PFSK-1 (cell line): ENCODE measurements around the gene CEACAM6.

Experiments used
- FOXP2 ChIP-seq: optimal IDR thresholded peaks from 2 replicates; pipeline ENCODE3; 2011; ENCODE audit warnings: borderline replicate concordance, control low read depth, inconsistent platforms; ENCODE audit not compliant: insufficient read depth; ENCODE audit errors: extremely low read length, extremely low read depth
- TAF1 ChIP-seq: IDR thresholded peaks from 2 replicates; pipeline ENCODE4 v1.6.1; 2012; ENCODE audit warnings: low read length, control low read depth, borderline replicate concordance; ENCODE audit not compliant: insufficient read depth
- TF ChIP-seq, protein P1 (sequence below), 2 experiments: IDR thresholded peaks; 2 replicates each; pipeline versions ENCODE4 v1.6.1 to v1.8.0; 2011 to 2012; ENCODE audit warnings: low read depth in 2 of 2, low read length in 2 of 2, control low read depth in 1 of 2, inconsistent platforms in 1 of 2, mild to moderate bottlenecking in 1 of 2, moderate library complexity in 1 of 2; ENCODE audit not compliant: insufficient read depth in 1 of 2

The CEACAM6 gene

DNA sequence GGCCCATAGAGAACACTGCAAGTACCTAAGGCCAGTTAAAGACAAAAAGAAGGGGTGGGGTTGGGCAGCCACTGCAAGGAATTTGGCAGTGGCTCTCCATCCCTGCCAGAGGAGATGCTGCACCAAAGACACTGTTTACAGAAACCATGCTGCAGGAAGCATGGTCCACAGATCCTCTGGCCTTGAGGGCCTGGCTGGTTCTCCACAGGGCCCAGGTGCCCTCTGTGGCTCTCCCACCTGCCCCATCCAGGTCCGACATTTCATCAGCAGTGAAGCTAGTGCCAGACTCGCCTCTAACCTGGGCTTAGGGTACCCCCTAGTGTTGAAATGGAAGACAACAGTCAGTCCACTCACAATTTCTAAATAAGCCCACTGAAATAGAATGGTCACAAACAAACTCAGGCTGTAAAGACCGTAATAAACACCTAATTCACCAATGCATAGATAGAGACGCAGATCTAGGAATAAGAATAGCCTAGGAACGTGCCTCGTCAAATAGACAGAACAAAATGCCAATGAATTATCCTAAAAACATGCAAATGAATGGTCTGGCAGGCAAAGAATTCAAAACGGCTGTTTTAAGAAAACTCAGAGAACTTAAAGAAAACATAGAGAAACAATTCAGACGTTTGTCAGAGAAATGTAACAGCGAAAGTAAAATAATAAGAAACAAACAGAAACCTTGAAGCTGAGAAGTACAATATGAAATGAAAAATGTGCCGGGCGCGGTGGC lies 65.8 kb downstream of the CEACAM6 start:
- TF ChIP-seq, protein P1, sequence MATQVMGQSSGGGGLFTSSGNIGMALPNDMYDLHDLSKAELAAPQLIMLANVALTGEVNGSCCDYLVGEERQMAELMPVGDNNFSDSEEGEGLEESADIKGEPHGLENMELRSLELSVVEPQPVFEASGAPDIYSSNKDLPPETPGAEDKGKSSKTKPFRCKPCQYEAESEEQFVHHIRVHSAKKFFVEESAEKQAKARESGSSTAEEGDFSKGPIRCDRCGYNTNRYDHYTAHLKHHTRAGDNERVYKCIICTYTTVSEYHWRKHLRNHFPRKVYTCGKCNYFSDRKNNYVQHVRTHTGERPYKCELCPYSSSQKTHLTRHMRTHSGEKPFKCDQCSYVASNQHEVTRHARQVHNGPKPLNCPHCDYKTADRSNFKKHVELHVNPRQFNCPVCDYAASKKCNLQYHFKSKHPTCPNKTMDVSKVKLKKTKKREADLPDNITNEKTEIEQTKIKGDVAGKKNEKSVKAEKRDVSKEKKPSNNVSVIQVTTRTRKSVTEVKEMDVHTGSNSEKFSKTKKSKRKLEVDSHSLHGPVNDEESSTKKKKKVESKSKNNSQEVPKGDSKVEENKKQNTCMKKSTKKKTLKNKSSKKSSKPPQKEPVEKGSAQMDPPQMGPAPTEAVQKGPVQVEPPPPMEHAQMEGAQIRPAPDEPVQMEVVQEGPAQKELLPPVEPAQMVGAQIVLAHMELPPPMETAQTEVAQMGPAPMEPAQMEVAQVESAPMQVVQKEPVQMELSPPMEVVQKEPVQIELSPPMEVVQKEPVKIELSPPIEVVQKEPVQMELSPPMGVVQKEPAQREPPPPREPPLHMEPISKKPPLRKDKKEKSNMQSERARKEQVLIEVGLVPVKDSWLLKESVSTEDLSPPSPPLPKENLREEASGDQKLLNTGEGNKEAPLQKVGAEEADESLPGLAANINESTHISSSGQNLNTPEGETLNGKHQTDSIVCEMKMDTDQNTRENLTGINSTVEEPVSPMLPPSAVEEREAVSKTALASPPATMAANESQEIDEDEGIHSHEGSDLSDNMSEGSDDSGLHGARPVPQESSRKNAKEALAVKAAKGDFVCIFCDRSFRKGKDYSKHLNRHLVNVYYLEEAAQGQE (IDR thresholded peaks at IDR 0.05; ENCODE audit: insufficient read depth in 1 of 2, low read depth in 2 of 2, low read length in 2 of 2), result no peak
- no peak for TF ChIP-seq TAF1
- TF ChIP-seq FOXP2, result no peak
